ENCODE results near the gene FAM20B. TPM values are rescaled to one million over a fixed set of nuclear protein-coding genes. Genes with fewer than 3 reads are reported as not detected.

The FAM20B gene
- total RNA-seq, 1 donor, result 43.1 TPM

GRCh38 chr1:179120736-179121135, 95.0 kb downstream of the FAM20B start:
- peaks cover 17% of the 10 kb centered on the region for H3K4me1 ChIP-seq (ENCODE audit: insufficient read depth, low read length)
- H3K9me3 ChIP-seq (ENCODE audit: low read depth, low read length), result no peaks in the 10 kb centered on the region
- H3K4me2 ChIP-seq (ENCODE audit: insufficient read depth, low read length), result no peak overlapping the region
- H3K27me3 ChIP-seq (ENCODE audit: insufficient read depth, low read length), result no peaks in the 10 kb centered on the region
- no peak for TF ChIP-seq CTCF (IDR thresholded peaks at IDR 0.05; ENCODE audit: extremely low read depth, low read depth, low read length)
- H3K27ac ChIP-seq (ENCODE audit: low read depth, low read length), result no peak overlapping the region
- no peak for DNase-seq (ENCODE audit: insufficient read length, low spot score, missing footprints)
- H4K20me1 ChIP-seq (ENCODE audit: insufficient read depth, low read length), result peaks cover 8% of the 10 kb centered on the region
- H3K79me2 ChIP-seq (ENCODE audit: insufficient read depth, low read length), result peaks cover 90% of the 10 kb centered on the region
- H2AFZ ChIP-seq (ENCODE audit: low read length), result no peak overlapping the region
- H3K4me3 ChIP-seq (ENCODE audit: insufficient read depth, low read length), result no peak overlapping the region
- H3K36me3 ChIP-seq (ENCODE audit: insufficient read depth, low read length), result peaks cover 82% of the 10 kb centered on the region

GRCh38 chr1:179121159-179121938, 95.7 kb downstream of the FAM20B start:
- Histone ChIP-seq H3K4me3 (ENCODE audit: insufficient read depth, low read length) (no peak overlapping the region), H3K79me2 (ENCODE audit: insufficient read depth, low read length) (peaks cover 90% of the 10 kb centered on the region), H3K27me3 (ENCODE audit: insufficient read depth, low read length) (no peaks in the 10 kb centered on the region), H3K27ac (ENCODE audit: low read depth, low read length) (peak overlapping the region; percentile 47), H4K20me1 (ENCODE audit: insufficient read depth, low read length) (peaks cover 13% of the 10 kb centered on the region), H3K9me3 (ENCODE audit: low read depth, low read length) (no peaks in the 10 kb centered on the region), H3K4me2 (ENCODE audit: insufficient read depth, low read length) (no peak overlapping the region), H3K36me3 (ENCODE audit: insufficient read depth, low read length) (peaks cover 82% of the 10 kb centered on the region), H3K4me1 (ENCODE audit: insufficient read depth, low read length) (peaks cover 23% of the 10 kb centered on the region), H2AFZ (ENCODE audit: low read length) (no peak overlapping the region)
- DNase-seq (ENCODE audit: insufficient read length, low spot score, missing footprints), result no peak
- TF ChIP-seq CTCF (IDR thresholded peaks at IDR 0.05; ENCODE audit: extremely low read depth, low read depth, low read length), result peak; percentile 68

- Histone ChIP-seq H3K4me3 (ENCODE audit: insufficient read depth, low read length) (no peak overlapping the region), H3K79me2 (ENCODE audit: insufficient read depth, low read length) (peaks cover 82% of the 10 kb centered on the region), H2AFZ (ENCODE audit: low read length) (no peak overlapping the region), H3K27me3 (ENCODE audit: insufficient read depth, low read length) (no peaks in the 10 kb centered on the region), H3K36me3 (ENCODE audit: insufficient read depth, low read length) (peaks cover 68% of the 10 kb centered on the region), H3K4me1 (ENCODE audit: insufficient read depth, low read length) (peaks cover 52% of the 10 kb centered on the region), H3K9me3 (ENCODE audit: low read depth, low read length) (no peaks in the 10 kb centered on the region), H3K4me2 (ENCODE audit: insufficient read depth, low read length) (no peak overlapping the region), H3K27ac (ENCODE audit: low read depth, low read length) (peak overlapping the region; percentile 84), H4K20me1 (ENCODE audit: insufficient read depth, low read length) (peaks cover 14% of the 10 kb centered on the region)
- DNase-seq (ENCODE audit: insufficient read length, low spot score, missing footprints), result peak; percentile 82
- no peak for TF ChIP-seq CTCF (IDR thresholded peaks at IDR 0.05; ENCODE audit: extremely low read depth, low read depth, low read length)
Measured at GRCh38 chr1:179124873-179125272, 99.2 kb downstream of the FAM20B start.

Other genes with a start within 250 kb of the FAM20B start
- gene ANGPTL1, start 154.8 kb upstream of the FAM20B start, total RNA-seq, result 12.1 and 15.6 TPM in 2 replicates
- 34.2 and 44.2 TPM in 2 replicates for gene TOR3A, start 56.2 kb downstream of the FAM20B start, total RNA-seq
- gene ABL2, start 203.8 kb downstream of the FAM20B start, total RNA-seq, result 87.2 and 92.2 TPM in 2 replicates